B cell (primary cell): ENCODE results near the gene PNPLA1. TPM values are rescaled to one million over a fixed set of nuclear protein-coding genes. Genes with fewer than 3 reads are reported as not detected.

ENCODE experiments used
- ATAC-seq: fragments of 200-7000 bp; cut with Tn5 transposase; one replicate; pipeline ENCODE4 v1.10.0; 2021; ENCODE audit warnings: low read depth, mild to moderate bottlenecking, moderate number of reproducible peaks, moderate library complexity
- CTCF ChIA-PET: fragments of 350-600 bp; sonication (Branson Sonifier 250); formaldehyde crosslinking; loops from one replicate; lab custom pipeline; 2021; ENCODE audit warnings: antibody characterized with exemption, inconsistent platforms; lab: Charles Lee
- POLR2A ChIA-PET: fragments of 350-600 bp; sonication (Branson Sonifier 250); formaldehyde crosslinking; loops from one replicate; lab custom pipeline; 2021; ENCODE audit warnings: antibody characterized with exemption; lab: Charles Lee
- DNase-seq: peaks from one replicate; pipeline ENCODE4 v3.0.0; 2013
- H2AFZ ChIP-seq: 2 replicates; pipeline ENCODE4 v1.6.1; 2012; ENCODE audit warnings: mild to moderate bottlenecking, low read depth, low read length; ENCODE audit not compliant: insufficient read depth, poor library complexity, severe bottlenecking
- H3K27ac ChIP-seq, 2 donors: 1 replicate in 1 of 2; 2 replicates in 1 of 2; pipeline ENCODE4 v1.5.1; 2012 to 2013; ENCODE audit warnings: low read length in 2 of 2, mild to moderate bottlenecking in 2 of 2, moderate library complexity in 1 of 2
- H3K27me3 ChIP-seq, 4 experiments: fragments of 200-600 bp in 1 of 4; sonication (generic) in 1 of 4; replicated peaks in 1 of 4; 1 replicate in 2 of 4; 2 replicates in 2 of 4; pipeline versions ENCODE4 v1.6.1 to v1.7.0; 2013 to 2016; ENCODE audit warnings: low read length in 3 of 4, mild to moderate bottlenecking in 2 of 4, mixed read lengths in 1 of 4, moderate library complexity in 1 of 4; ENCODE audit not compliant: insufficient read depth in 4 of 4, control insufficient read depth in 3 of 4; ENCODE audit errors: control extremely low read depth in 1 of 4
- H3K36me3 ChIP-seq, 2 experiments: replicated peaks in 1 of 2; 1 replicate in 1 of 2; 2 replicates in 1 of 2; pipeline versions ENCODE4 v1.6.1 to v1.7.1; 2013; ENCODE audit warnings: low read length in 1 of 2; ENCODE audit not compliant: insufficient read depth in 2 of 2, control insufficient read depth in 1 of 2; ENCODE audit errors: control extremely low read depth in 1 of 2, extremely low read depth in 1 of 2
- H3K4me1 ChIP-seq, 2 donors: fragments of 200-600 bp in 1 of 2; sonication (generic) in 1 of 2; 1 replicate in 1 of 2; 2 replicates in 1 of 2; pipeline versions ENCODE4 v1.5.1 to v1.6.1; 2013 to 2017; ENCODE audit warnings: low read length in 2 of 2; ENCODE audit not compliant: control insufficient read depth in 2 of 2, insufficient read depth in 2 of 2
- H3K4me2 ChIP-seq: replicated peaks from 2 replicates; pipeline ENCODE3; 2012; ENCODE audit warnings: mild to moderate bottlenecking, low read depth, low read length; ENCODE audit not compliant: poor library complexity, severe bottlenecking
- H3K4me3 ChIP-seq, 5 experiments: fragments of 200-600 bp in 1 of 5; sonication (generic) in 1 of 5; 1 replicate in 3 of 5; 2 replicates in 2 of 5; pipeline versions ENCODE4 v1.5.1 to v1.7.0; 2011 to 2016; ENCODE audit warnings: low read length in 4 of 5, mild to moderate bottlenecking in 4 of 5, low read depth in 2 of 5, control low read depth in 1 of 5, moderate library complexity in 1 of 5; ENCODE audit not compliant: insufficient read depth in 1 of 5; ENCODE audit errors: control extremely low read depth in 1 of 5, extremely low read depth in 1 of 5
- H3K79me2 ChIP-seq: fragments of 200-600 bp; sonication (generic); one replicate; pipeline ENCODE4 v1.6.0; 2016; ENCODE audit warnings: low read length; ENCODE audit not compliant: control insufficient read depth, insufficient read depth
- H3K9ac ChIP-seq: fragments of 200-600 bp; sonication (generic); 2 replicates; pipeline ENCODE4 v1.6.1; 2017; ENCODE audit warnings: mild to moderate bottlenecking, low read length, moderate library complexity
- H3K9me3 ChIP-seq, 3 donors: one replicate each; pipeline versions ENCODE4 v1.6.1 to v1.7.1; 2013; ENCODE audit warnings: low read length in 2 of 3; ENCODE audit not compliant: control insufficient read depth in 2 of 3, insufficient read depth in 1 of 3; ENCODE audit errors: control extremely low read depth in 1 of 3
- H4K20me1 ChIP-seq: 2 replicates; pipeline ENCODE4 v1.6.0; 2012; ENCODE audit warnings: mild to moderate bottlenecking, low read length; ENCODE audit not compliant: insufficient read depth, control insufficient read depth, poor library complexity, severe bottlenecking
- H3K27ac Mint-ChIP-seq: one replicate; pipeline ENCODE4 v1.8.0; 2021; ENCODE audit warnings: mixed read lengths
- H3K27me3 Mint-ChIP-seq: one replicate; pipeline ENCODE4 v1.8.0; 2021; ENCODE audit warnings: mixed read lengths
- H3K4me1 Mint-ChIP-seq: one replicate; pipeline ENCODE4 v1.8.0; 2021; ENCODE audit warnings: mixed read lengths
- H3K4me3 Mint-ChIP-seq: one replicate; pipeline ENCODE4 v1.8.0; 2021; ENCODE audit warnings: mixed read lengths
- H3K9me3 Mint-ChIP-seq: one replicate; pipeline ENCODE4 v1.8.0; 2022; ENCODE audit warnings: mixed read lengths; ENCODE audit not compliant: insufficient read depth
- EZH2 ChIP-seq: IDR thresholded peaks from 2 replicates; pipeline ENCODE4 v1.6.1; 2012; ENCODE audit warnings: borderline replicate concordance, low read depth, mild to moderate bottlenecking, moderate library complexity, low read length; ENCODE audit not compliant: insufficient read depth, poor library complexity, severe bottlenecking
- WGBS: methylation state at CpG from one replicate; pipeline ENCODE4 v1.1.5; 2013; ENCODE audit warnings: missing lambda C conversion rate; ENCODE audit not compliant: insufficient coverage; 5-methylcytosine and 5-hydroxymethylcytosine counted together
- intact Hi-C: fragments of 100-400 bp; cut with micrococcal nuclease; formaldehyde crosslinking; loops from one replicate; pipeline ENCODE4 v1.10.0; 2022
- polyA minus RNA-seq: library from RNA; depleted of rRNA, polyadenylated mRNA; stranded (reverse); fragments of >200 nt; gene quantifications from 2 replicates; pipeline ENCODE4 v1.2.3, GENCODE V29; 2012
- polyA plus RNA-seq: library from polyadenylated mRNA; depleted of rRNA; stranded (reverse); fragments of >200 nt; gene quantifications from 2 replicates; pipeline ENCODE4 v1.2.3, GENCODE V29; 2012
- total RNA-seq, 2 donors: library from RNA; stranded (reverse); fragments of 120-200 nt in 1 of 2; gene quantifications; 1 replicate in 1 of 2; 2 replicates in 1 of 2; pipeline versions ENCODE4 v1.2.3 to v1.2.4, GENCODE V29; 2013 to 2022
- TF ChIP-seq, protein P1 (sequence below): fragments of 200-600 bp; IDR thresholded peaks from one replicate; pipeline ENCODE4 v1.8.0; 2022; ENCODE audit warnings: antibody characterized with exemption, mild to moderate bottlenecking

The PNPLA1 gene, protein sequence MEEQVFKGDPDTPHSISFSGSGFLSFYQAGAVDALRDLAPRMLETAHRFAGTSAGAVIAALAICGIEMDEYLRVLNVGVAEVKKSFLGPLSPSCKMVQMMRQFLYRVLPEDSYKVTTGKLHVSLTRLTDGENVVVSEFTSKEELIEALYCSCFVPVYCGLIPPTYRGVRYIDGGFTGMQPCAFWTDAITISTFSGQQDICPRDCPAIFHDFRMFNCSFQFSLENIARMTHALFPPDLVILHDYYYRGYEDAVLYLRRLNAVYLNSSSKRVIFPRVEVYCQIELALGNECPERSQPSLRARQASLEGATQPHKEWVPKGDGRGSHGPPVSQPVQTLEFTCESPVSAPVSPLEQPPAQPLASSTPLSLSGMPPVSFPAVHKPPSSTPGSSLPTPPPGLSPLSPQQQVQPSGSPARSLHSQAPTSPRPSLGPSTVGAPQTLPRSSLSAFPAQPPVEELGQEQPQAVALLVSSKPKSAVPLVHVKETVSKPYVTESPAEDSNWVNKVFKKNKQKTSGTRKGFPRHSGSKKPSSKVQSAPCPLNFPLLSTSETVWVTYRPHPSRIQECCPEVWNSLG
- total RNA-seq, result 0.12 and 0.32 TPM in 2 replicates
- 0.07 TPM for total RNA-seq (2013)
- polyA plus RNA-seq, result 0.10 TPM in 1 of 2 replicates, not detected in the other
- 0.51 TPM in 1 of 2 replicates, not detected in the other for polyA minus RNA-seq

DNA sequence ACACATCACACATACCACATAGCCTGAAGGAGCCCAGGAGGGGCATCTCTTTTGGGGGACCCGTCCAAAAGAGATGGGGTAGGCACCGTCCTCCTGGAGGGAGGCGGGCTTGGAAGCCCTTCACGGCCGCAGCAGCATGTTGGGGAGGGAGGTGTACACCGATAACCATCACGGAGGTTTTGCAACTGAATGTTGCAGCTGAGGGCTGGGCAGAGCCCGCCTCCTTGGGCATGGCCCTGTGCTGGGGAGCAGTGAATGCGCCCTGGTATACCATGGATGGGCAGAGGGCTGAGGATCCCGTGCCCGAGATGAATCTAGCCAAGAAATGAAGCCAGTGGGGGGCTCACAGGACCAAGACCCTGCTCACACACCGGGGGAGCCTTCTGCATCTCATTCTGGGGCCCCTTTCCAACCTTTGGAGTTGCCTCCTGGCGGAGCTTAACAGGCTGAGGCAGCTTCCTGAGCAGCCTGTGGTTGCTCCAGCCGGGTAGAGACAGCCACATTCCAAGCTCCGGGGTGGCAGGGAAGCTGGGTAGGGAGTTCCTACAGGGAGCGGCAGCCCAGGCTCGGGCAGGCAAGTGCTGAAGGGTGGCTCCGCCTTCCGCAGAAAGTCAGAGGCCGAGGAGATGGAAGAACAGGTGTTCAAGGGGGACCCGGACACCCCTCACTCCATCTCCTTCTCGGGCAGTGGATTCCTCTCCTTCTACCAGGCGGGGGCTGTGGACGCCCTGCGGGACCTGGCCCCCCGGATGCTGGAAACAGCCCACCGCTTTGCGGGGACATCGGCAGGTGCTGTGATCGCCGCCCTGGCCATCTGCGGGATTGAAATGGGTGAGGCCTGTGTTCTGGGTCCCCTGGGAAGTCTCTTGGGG is at the start of gene PNPLA1:
TSS of gene PNPLA1 (plus strand) at position 227 of the 872 bp plus-strand sequence. CDS start at position 627, 400 bp downstream.
- H2AFZ ChIP-seq, result no peak within 1 kb of the TSS
- ChIA-PET POLR2A (no interaction called here), CTCF (no interaction called here)
- peaks cover 46% of the 10 kb centered on the region for H3K27me3 Mint-ChIP-seq
- H3K27ac Mint-ChIP-seq, result no peak within 1 kb of the TSS
- H3K9ac ChIP-seq, result no peak within 1 kb of the TSS
- intact Hi-C loops, result no loop called here
- H3K4me1 Mint-ChIP-seq, result no peaks in the 10 kb centered on the region
- no peak for TF ChIP-seq EZH2
- TF ChIP-seq, protein P1, sequence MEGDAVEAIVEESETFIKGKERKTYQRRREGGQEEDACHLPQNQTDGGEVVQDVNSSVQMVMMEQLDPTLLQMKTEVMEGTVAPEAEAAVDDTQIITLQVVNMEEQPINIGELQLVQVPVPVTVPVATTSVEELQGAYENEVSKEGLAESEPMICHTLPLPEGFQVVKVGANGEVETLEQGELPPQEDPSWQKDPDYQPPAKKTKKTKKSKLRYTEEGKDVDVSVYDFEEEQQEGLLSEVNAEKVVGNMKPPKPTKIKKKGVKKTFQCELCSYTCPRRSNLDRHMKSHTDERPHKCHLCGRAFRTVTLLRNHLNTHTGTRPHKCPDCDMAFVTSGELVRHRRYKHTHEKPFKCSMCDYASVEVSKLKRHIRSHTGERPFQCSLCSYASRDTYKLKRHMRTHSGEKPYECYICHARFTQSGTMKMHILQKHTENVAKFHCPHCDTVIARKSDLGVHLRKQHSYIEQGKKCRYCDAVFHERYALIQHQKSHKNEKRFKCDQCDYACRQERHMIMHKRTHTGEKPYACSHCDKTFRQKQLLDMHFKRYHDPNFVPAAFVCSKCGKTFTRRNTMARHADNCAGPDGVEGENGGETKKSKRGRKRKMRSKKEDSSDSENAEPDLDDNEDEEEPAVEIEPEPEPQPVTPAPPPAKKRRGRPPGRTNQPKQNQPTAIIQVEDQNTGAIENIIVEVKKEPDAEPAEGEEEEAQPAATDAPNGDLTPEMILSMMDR, result no peak
- no peak within 1 kb of the TSS for H3K27ac ChIP-seq
- peaks cover 0 to 9% (median 8%) of the 10 kb centered on the region in 3 donors for H3K9me3 ChIP-seq
- H3K4me1 ChIP-seq, result no peaks in the 10 kb centered on the region
- H3K36me3 ChIP-seq, result no peaks in the 10 kb centered on the region
- no peaks in the 10 kb centered on the region for H3K9me3 Mint-ChIP-seq
- ATAC-seq (no peak), DNase-seq (no peak)
- no peaks in the 10 kb centered on the region for H4K20me1 ChIP-seq
- peaks cover 0 to 4% (median 0%) of the 10 kb centered on the region in 4 experiments for H3K27me3 ChIP-seq
- H3K4me3 ChIP-seq, result no peak within 1 kb of the TSS
- WGBS, result 84% methylated on average over 25 of the region's 32 CpGs
- no peaks in the 10 kb centered on the region for H3K79me2 ChIP-seq
- no peak within 1 kb of the TSS for H3K4me2 ChIP-seq
- H3K4me3 Mint-ChIP-seq, result no peak within 1 kb of the TSS
